ENCODE results near the gene KIF23.
A peak's percentile ranks its signal among the peaks of the same experiment; 100 is the strongest.
"Not testable (repeated sequence)": the region's sequence is repeated elsewhere in the genome, so short reads cannot be mapped to it uniquely, and the experiment has no call there.

The KIF23 gene

GRCh38 chr15:69443032-69443611, 29.0 kb downstream of the KIF23 start:
- H3K4me3 ChIP-seq (ENCODE audit: low read depth, low read length): no peak overlapping the region
- DNase-seq (ENCODE audit: low read depth): peak; percentile 42
- TF ChIP-seq, protein P1, sequence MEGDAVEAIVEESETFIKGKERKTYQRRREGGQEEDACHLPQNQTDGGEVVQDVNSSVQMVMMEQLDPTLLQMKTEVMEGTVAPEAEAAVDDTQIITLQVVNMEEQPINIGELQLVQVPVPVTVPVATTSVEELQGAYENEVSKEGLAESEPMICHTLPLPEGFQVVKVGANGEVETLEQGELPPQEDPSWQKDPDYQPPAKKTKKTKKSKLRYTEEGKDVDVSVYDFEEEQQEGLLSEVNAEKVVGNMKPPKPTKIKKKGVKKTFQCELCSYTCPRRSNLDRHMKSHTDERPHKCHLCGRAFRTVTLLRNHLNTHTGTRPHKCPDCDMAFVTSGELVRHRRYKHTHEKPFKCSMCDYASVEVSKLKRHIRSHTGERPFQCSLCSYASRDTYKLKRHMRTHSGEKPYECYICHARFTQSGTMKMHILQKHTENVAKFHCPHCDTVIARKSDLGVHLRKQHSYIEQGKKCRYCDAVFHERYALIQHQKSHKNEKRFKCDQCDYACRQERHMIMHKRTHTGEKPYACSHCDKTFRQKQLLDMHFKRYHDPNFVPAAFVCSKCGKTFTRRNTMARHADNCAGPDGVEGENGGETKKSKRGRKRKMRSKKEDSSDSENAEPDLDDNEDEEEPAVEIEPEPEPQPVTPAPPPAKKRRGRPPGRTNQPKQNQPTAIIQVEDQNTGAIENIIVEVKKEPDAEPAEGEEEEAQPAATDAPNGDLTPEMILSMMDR (IDR thresholded peaks at IDR 0.05; ENCODE audit: insufficient read depth, low read depth, low read length, missing control alignments): no peak

DNA sequence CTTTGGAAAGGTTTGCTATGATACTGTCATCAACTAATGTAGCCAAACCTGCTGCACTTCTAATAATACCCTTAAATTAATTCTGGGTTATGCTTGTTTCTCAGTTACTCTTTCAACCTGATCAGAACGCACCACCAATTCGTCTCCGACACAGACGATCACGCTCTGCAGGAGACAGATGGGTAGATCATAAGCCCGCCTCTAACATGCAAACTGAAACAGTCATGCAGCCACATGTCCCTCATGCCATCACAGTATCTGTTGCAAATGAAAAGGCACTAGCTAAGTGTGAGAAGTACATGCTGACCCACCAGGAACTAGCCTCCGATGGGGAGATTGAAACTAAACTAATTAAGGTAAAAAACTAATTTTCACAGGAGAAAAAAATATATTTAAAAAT, 30.5 kb downstream of the KIF23 start:
- TF ChIP-seq, protein P1 (IDR thresholded peaks at IDR 0.05; ENCODE audit: insufficient read depth, low read depth, low read length, missing control alignments): no peak
- no peak overlapping the region for H3K4me3 ChIP-seq (ENCODE audit: low read depth, low read length)
- no peak for DNase-seq (ENCODE audit: low read depth)

DNA sequence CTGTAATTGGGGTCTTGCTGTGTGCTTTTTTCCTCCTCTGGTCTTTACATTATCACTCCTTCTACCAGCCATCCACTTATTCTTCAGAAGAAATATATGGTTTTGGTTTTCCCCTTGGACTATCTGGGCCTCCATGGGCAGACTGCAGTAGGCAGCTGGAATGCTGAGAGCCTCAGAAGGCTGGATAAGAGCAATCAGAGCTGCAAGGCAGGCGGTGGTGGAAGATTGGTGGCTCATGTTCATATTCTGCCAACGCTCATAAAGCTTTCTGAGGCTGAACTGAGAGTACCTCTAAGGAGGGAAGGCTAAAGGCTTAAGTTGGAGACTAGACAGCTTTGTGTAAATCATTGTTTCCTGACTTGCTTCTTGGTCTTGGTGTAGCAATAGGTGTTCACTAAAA, 32.8 kb downstream of the KIF23 start:
- no peak for DNase-seq (ENCODE audit: low read depth)
- H3K4me3 ChIP-seq (ENCODE audit: low read depth, low read length): no peak overlapping the region
- TF ChIP-seq, protein P1 (IDR thresholded peaks at IDR 0.05; ENCODE audit: insufficient read depth, low read depth, low read length, missing control alignments): no peak

- not testable (repeated sequence) for H3K4me3 ChIP-seq (ENCODE audit: low read depth, low read length); DNase-seq (ENCODE audit: low read depth)
Measured at GRCh38 chr15:69450221-69450620, 36.1 kb downstream of the KIF23 start.

DNA sequence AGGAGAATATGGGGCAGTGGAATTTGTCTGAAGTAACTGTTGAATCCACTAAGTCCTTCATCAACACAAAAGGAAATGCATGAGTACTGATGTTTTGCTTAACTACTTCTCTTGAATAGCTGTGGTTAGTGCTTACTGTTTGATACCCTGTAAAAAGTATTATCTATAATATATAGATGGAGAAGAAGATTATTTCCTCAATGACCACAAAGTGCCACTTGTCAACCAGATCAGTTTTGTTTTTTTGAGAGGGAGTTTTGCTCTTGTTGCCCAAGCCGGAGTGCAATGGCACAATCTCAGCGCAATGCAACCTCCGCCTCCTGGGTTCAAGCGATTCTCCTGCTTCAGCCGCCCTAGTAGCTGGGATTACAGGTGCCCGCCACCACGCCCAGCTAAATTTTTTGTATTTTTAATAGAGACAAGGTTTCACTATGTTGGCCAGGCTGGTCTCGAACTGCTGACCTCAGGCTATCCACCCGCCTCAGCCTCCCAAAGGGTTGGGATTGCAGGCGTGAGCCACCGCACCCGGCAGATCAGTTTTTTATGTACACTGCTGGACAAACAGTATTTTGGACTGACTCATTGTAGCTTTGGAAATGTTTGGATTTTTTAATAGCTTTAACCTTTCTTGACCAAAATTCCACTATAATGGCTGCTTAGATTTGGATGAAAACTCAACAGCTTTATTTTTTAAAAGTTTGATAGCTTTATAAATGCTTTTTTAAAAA, 37.0 kb downstream of the KIF23 start:
- peak overlapping the region; percentile 72 for H3K4me3 ChIP-seq (ENCODE audit: low read depth, low read length)
- TF ChIP-seq, protein P1 (IDR thresholded peaks at IDR 0.05; ENCODE audit: insufficient read depth, low read depth, low read length, missing control alignments): no peak

GRCh38 chr15:69451951-69452691, 38.0 kb downstream of the KIF23 start:
- TF ChIP-seq, protein P1 (IDR thresholded peaks at IDR 0.05; ENCODE audit: insufficient read depth, low read depth, low read length, missing control alignments): no peak
- H3K4me3 ChIP-seq (ENCODE audit: low read depth, low read length): peak overlapping the region; percentile 72
- peak; percentile 65 for DNase-seq (ENCODE audit: low read depth)

More for the DNA sequence above, 37.0 kb downstream of the KIF23 start:
- DNase-seq (ENCODE audit: low read depth): no peak

Measured in GM12865 (cell line).